Measurements from ENCODE around the gene HSF4. TPM values are rescaled to one million over a fixed set of nuclear protein-coding genes. Genes with fewer than 3 reads are reported as not detected.
A peak's percentile ranks its signal among the peaks of the same experiment; 100 is the strongest.

Gene HSF4
- total RNA-seq, 1 experiment from 2014 or later = 38.6 TPM

- peaks cover 6% of the 10 kb centered on the region for H3K4me1 ChIP-seq (ENCODE audit: control insufficient read depth, insufficient read depth, low read length)
- TF ChIP-seq REST (IDR thresholded peaks at IDR 0.05; ENCODE audit: insufficient read depth in 1 of 2, low read depth in 2 of 2, low read length in 1 of 2) = no peak
- TF ChIP-seq TCF7L2 (IDR thresholded peaks at IDR 0.05; ENCODE audit: low read depth, low read length) = peak; percentile 80; the same call in 1 of the 2 replicates
- no peaks in the 10 kb centered on the region for H3K36me3 ChIP-seq (ENCODE audit: control insufficient read depth, insufficient read depth, low read length)
- ChIA-PET POLR2A (interaction anchor here (0.6 kb wide), 1 partner anchor 108 kb away, joined by 4 read pairs; no protein-coding TSS in a partner anchor), CTCF (no interaction called here)
- peak; percentile 62 for DNase-seq (ENCODE audit: low read depth, low spot score)
- peak; percentile 83 for ATAC-seq
- intact Hi-C loops (cut with micrococcal nuclease; ENCODE audit: unreplicated experiment) (no loop called here), in situ Hi-C loops (cut with HindIII; ENCODE audit: low pct_unique_long_range_greater_than_20kb, low sequenced_read_pairs) (no loop called here)
- BruUV-seq (replicated peaks) = no TSS peak
- no peak overlapping the region for H3K27ac ChIP-seq (ENCODE audit: low read length)
- H3K27me3 ChIP-seq (ENCODE audit: control insufficient read depth, insufficient read depth, low read length) = no peaks in the 10 kb centered on the region
- H3K9me3 ChIP-seq (ENCODE audit: control insufficient read depth, insufficient read depth, low read depth, low read length) = no peaks in the 10 kb centered on the region
- H3K4me3 ChIP-seq (ENCODE audit: low read depth in 2 of 2, low read length in 2 of 2) = no peak overlapping the region
Measured at GRCh38 chr16:67115639-67116038, 48.9 kb upstream of the HSF4 start.

- no TSS peak for BruUV-seq (replicated peaks)
- POLR2A ChIA-PET = interaction anchor here (1.3 kb wide), 1 partner anchor 13 kb away, joined by 7 read pairs; no protein-coding TSS in a partner anchor
Measured at GRCh38 chr16:67116388-67117311, 47.9 kb upstream of the HSF4 start.

More at GRCh38 chr16:67116388-67117311, 47.9 kb upstream of the HSF4 start:
- no peak overlapping the region for H3K27ac ChIP-seq (ENCODE audit: low read length)
- no peaks in the 10 kb centered on the region for H3K4me1 ChIP-seq (ENCODE audit: control insufficient read depth, insufficient read depth, low read length)
- intact Hi-C loops (cut with micrococcal nuclease; ENCODE audit: unreplicated experiment) (no loop called here), in situ Hi-C loops (cut with HindIII; ENCODE audit: low pct_unique_long_range_greater_than_20kb, low sequenced_read_pairs) (no loop called here)
- TF ChIP-seq CTCF (IDR thresholded peaks at IDR 0.05) (no peak), REST (IDR thresholded peaks at IDR 0.05; ENCODE audit: insufficient read depth in 1 of 2, low read depth in 2 of 2, low read length in 1 of 2) (no peak), TCF7L2 (IDR thresholded peaks at IDR 0.05; ENCODE audit: low read depth, low read length) (no peak)
- no peak overlapping the region for H3K4me3 ChIP-seq (ENCODE audit: low read depth in 2 of 2, low read length in 2 of 2)
- no peaks in the 10 kb centered on the region for H3K9me3 ChIP-seq (ENCODE audit: control insufficient read depth, insufficient read depth, low read depth, low read length)
- CTCF ChIA-PET = interaction anchor here (1.4 kb wide), 1 partner anchor 38 kb away, joined by 3 read pairs; no protein-coding TSS in a partner anchor
- H3K36me3 ChIP-seq (ENCODE audit: control insufficient read depth, insufficient read depth, low read length) = no peaks in the 10 kb centered on the region
- ATAC-seq (no peak), DNase-seq (ENCODE audit: low read depth, low spot score) (no peak)
- H3K27me3 ChIP-seq (ENCODE audit: control insufficient read depth, insufficient read depth, low read length) = no peaks in the 10 kb centered on the region

Data from Panc1 (cell line).